Pulmonary artery endothelial cell (primary cell): Measurements from ENCODE around the gene WSCD2. TPM values are rescaled to one million over a fixed set of nuclear protein-coding genes. Genes with fewer than 3 reads are reported as not detected.

Experiments used
- DNase-seq: peaks from one replicate; pipeline ENCODE4 v3.0.0-alpha.2; 2011; ENCODE audit warnings: low read depth, low spot score
- total RNA-seq: library from RNA; depleted of rRNA; stranded (reverse); fragments of >200 nt; gene quantifications from 2 replicates; pipeline ENCODE4 v1.2.3, GENCODE V29; 2014

The WSCD2 gene
- total RNA-seq, 1 donor from 2014 or later = not detected

- no peak for DNase-seq
Measured at GRCh38 chr12:108156717-108157116, 27.6 kb downstream of the WSCD2 start.

- no peak for DNase-seq
Measured at GRCh38 chr12:108157870-108158459, 28.9 kb downstream of the WSCD2 start.

GRCh38 chr12:108162207-108162606, 33.1 kb downstream of the WSCD2 start:
- no peak for DNase-seq

GRCh38 chr12:108166505-108166904, 37.4 kb downstream of the WSCD2 start:
- DNase-seq = no peak

- no peak for DNase-seq
Measured at GRCh38 chr12:108167974-108168373, 38.9 kb downstream of the WSCD2 start.

- no peak for DNase-seq
Measured at GRCh38 chr12:108169708-108170107, 40.6 kb downstream of the WSCD2 start.

- no peak for DNase-seq
Measured at GRCh38 chr12:108170164-108170563, 41.1 kb downstream of the WSCD2 start.

GRCh38 chr12:108172033-108172432, 42.9 kb downstream of the WSCD2 start:
- no peak for DNase-seq

GRCh38 chr12:108173160-108173559, 44.1 kb downstream of the WSCD2 start:
- no peak for DNase-seq

GRCh38 chr12:108173892-108174291, 44.8 kb downstream of the WSCD2 start:
- no peak for DNase-seq

- DNase-seq = no peak
Measured at GRCh38 chr12:108174641-108175040, 45.6 kb downstream of the WSCD2 start.

GRCh38 chr12:108175310-108175709, 46.2 kb downstream of the WSCD2 start:
- no peak for DNase-seq

- no peak for DNase-seq
Measured at GRCh38 chr12:108176292-108176691, 47.2 kb downstream of the WSCD2 start.

- no peak for DNase-seq
Measured at GRCh38 chr12:108177131-108177530, 48.0 kb downstream of the WSCD2 start.

- no peak for DNase-seq
Measured at GRCh38 chr12:108179305-108179704, 50.2 kb downstream of the WSCD2 start.

- DNase-seq = no peak
Measured at GRCh38 chr12:108180255-108181094, 51.4 kb downstream of the WSCD2 start.

GRCh38 chr12:108181095-108181454, 52.0 kb downstream of the WSCD2 start:
- no peak for DNase-seq

GRCh38 chr12:108182096-108182495, 53.0 kb downstream of the WSCD2 start:
- DNase-seq = no peak

GRCh38 chr12:108185002-108185401, 55.9 kb downstream of the WSCD2 start:
- DNase-seq = no peak

GRCh38 chr12:108187831-108188230, 58.7 kb downstream of the WSCD2 start:
- no peak for DNase-seq

- DNase-seq = no peak
Measured at GRCh38 chr12:108190529-108190928, 61.4 kb downstream of the WSCD2 start.

GRCh38 chr12:108191086-108191485, 62.0 kb downstream of the WSCD2 start:
- DNase-seq = no peak

GRCh38 chr12:108191938-108192337, 62.9 kb downstream of the WSCD2 start:
- DNase-seq = no peak
